WTC11 (cell line): ENCODE data around the gene TTYH1. TPM values are rescaled to one million over a fixed set of nuclear protein-coding genes. Genes with fewer than 3 reads are reported as not detected.

ENCODE experiments used
- ATAC-seq: fragments of 200-7000 bp; cut with Tn5 transposase; 2 replicates; pipeline ENCODE4 v1.10.0; 2021; ENCODE audit warnings: mild to moderate bottlenecking, moderate library complexity
- CTCF ChIA-PET: fragments of 300-600 bp; sonication (Branson Sonifier 250); formaldehyde crosslinking; loops from one replicate; lab custom pipeline; 2021; ENCODE audit warnings: antibody characterized with exemption; lab: Charles Lee
- POLR2A ChIA-PET: fragments of 350-600 bp; sonication (Branson Sonifier 250); formaldehyde crosslinking; loops from one replicate; lab custom pipeline; 2021; ENCODE audit warnings: antibody characterized with exemption; lab: Charles Lee
- DNase-seq: peaks from one replicate; pipeline ENCODE4 v3.0.0; 2021; ENCODE audit warnings: low spot score
- H3K27ac Mint-ChIP-seq: 2 replicates; pipeline ENCODE4 v1.8.0; 2021; ENCODE audit warnings: mixed read lengths
- H3K27me3 Mint-ChIP-seq: 2 replicates; pipeline ENCODE4 v1.8.0; 2021; ENCODE audit warnings: low read depth, mild to moderate bottlenecking, moderate library complexity, mixed read lengths
- H3K36me3 Mint-ChIP-seq: 2 replicates; pipeline ENCODE4 v1.8.0; 2021; ENCODE audit warnings: mixed read lengths
- H3K4me1 Mint-ChIP-seq: 2 replicates; pipeline ENCODE4 v1.8.0; 2022; ENCODE audit warnings: mixed read lengths
- H3K4me3 Mint-ChIP-seq: 2 replicates; pipeline ENCODE4 v1.8.0; 2021; ENCODE audit warnings: mild to moderate bottlenecking, moderate library complexity, mixed read lengths
- H3K9me3 Mint-ChIP-seq: 2 replicates; pipeline ENCODE4 v1.8.0; 2021; ENCODE audit warnings: mixed read lengths
- AFF4 ChIP-seq: sonication (generic); formaldehyde crosslinking; IDR thresholded peaks from 2 replicates; pipeline ENCODE4 v1.8.1; 2023; ENCODE audit warnings: mild to moderate bottlenecking, missing genetic modification reagents, borderline replicate concordance
- CBFB ChIP-seq: sonication (generic); formaldehyde crosslinking; IDR thresholded peaks from 2 replicates; pipeline ENCODE4 v1.8.1; 2022; ENCODE audit warnings: mild to moderate bottlenecking, low read depth, missing genetic modification reagents
- CREB1 ChIP-seq: sonication (generic); formaldehyde crosslinking; IDR thresholded peaks from 2 replicates; pipeline ENCODE4 v1.8.0; 2023; ENCODE audit warnings: mild to moderate bottlenecking, missing genetic modification reagents
- E2F5 ChIP-seq: sonication (generic); formaldehyde crosslinking; IDR thresholded peaks from 2 replicates; pipeline ENCODE4 v1.8.1; 2022; ENCODE audit warnings: mild to moderate bottlenecking, moderate library complexity, missing genetic modification reagents
- ELF4 ChIP-seq: sonication (generic); formaldehyde crosslinking; IDR thresholded peaks from 2 replicates; pipeline ENCODE4 v1.8.1; 2022; ENCODE audit warnings: low read depth, mild to moderate bottlenecking, moderate library complexity, missing genetic modification reagents
- EMX1 ChIP-seq: fragments of 250-450 bp; sonication (Bioruptor Pico); IDR thresholded peaks from 2 replicates; pipeline ENCODE4 v1.8.0; 2021; ENCODE audit warnings: mild to moderate bottlenecking
- ERG ChIP-seq: fragments of 250-450 bp; sonication (Bioruptor Pico); IDR thresholded peaks from 2 replicates; pipeline ENCODE4 v1.8.0; 2021; ENCODE audit warnings: mild to moderate bottlenecking
- GABPB1 ChIP-seq: sonication (generic); formaldehyde crosslinking; IDR thresholded peaks from 2 replicates; pipeline ENCODE4 v1.8.1; 2023; ENCODE audit warnings: mild to moderate bottlenecking, missing genetic modification reagents
- HMGA2 ChIP-seq: fragments of 250-450 bp; sonication (Bioruptor Pico); IDR thresholded peaks from 2 replicates; pipeline ENCODE4 v1.4.0; 2021; ENCODE audit warnings: mild to moderate bottlenecking, moderate library complexity
- HMGXB4 ChIP-seq: sonication (generic); formaldehyde crosslinking; IDR thresholded peaks from 2 replicates; pipeline ENCODE4 v1.8.1; 2023; ENCODE audit warnings: mild to moderate bottlenecking, moderate library complexity, missing genetic modification reagents
- JAZF1 ChIP-seq: fragments of 250-450 bp; sonication (Bioruptor Pico); IDR thresholded peaks from 2 replicates; pipeline ENCODE4 v1.9.0; 2021; ENCODE audit warnings: moderate library complexity, mild to moderate bottlenecking, inconsistent platforms
- MYBL2 ChIP-seq: sonication (generic); formaldehyde crosslinking; IDR thresholded peaks from 2 replicates; pipeline ENCODE4 v1.8.1; 2023; ENCODE audit warnings: mild to moderate bottlenecking, moderate library complexity, missing genetic modification reagents
- NFATC4 ChIP-seq: fragments of 250-450 bp; sonication (Bioruptor Pico); IDR thresholded peaks from 2 replicates; pipeline ENCODE4 v1.9.0; 2021; ENCODE audit warnings: mild to moderate bottlenecking
- NR3C1 ChIP-seq: sonication (generic); formaldehyde crosslinking; conservative IDR thresholded peaks from 2 replicates; pipeline ENCODE4 v1.8.1; 2023; ENCODE audit warnings: low read depth, mild to moderate bottlenecking, missing genetic modification reagents
- SMAD3 ChIP-seq: sonication (generic); formaldehyde crosslinking; IDR thresholded peaks from 2 replicates; pipeline ENCODE4 v1.8.0; 2022; ENCODE audit warnings: missing genetic modification reagents, mild to moderate bottlenecking, borderline replicate concordance
- SP1 ChIP-seq: sonication (generic); formaldehyde crosslinking; conservative IDR thresholded peaks from 2 replicates; pipeline ENCODE4 v1.8.1; 2022; ENCODE audit warnings: missing genetic modification reagents
- TCF7 ChIP-seq: sonication (generic); formaldehyde crosslinking; IDR thresholded peaks from 2 replicates; pipeline ENCODE4 v1.8.0; 2022; ENCODE audit warnings: mild to moderate bottlenecking, low read depth, missing genetic modification reagents, moderate library complexity
- TP53 ChIP-seq: sonication (generic); formaldehyde crosslinking; IDR thresholded peaks from 2 replicates; pipeline ENCODE4 v1.8.1; 2023; ENCODE audit warnings: mild to moderate bottlenecking, missing genetic modification reagents
- ZBTB21 ChIP-seq: sonication (generic); formaldehyde crosslinking; IDR thresholded peaks from 2 replicates; pipeline ENCODE4 v1.8.1; 2023; ENCODE audit warnings: mild to moderate bottlenecking, missing genetic modification reagents, borderline replicate concordance
- ZNF138 ChIP-seq: sonication (generic); formaldehyde crosslinking; conservative IDR thresholded peaks from 2 replicates; pipeline ENCODE4 v1.8.1; 2022; ENCODE audit warnings: mild to moderate bottlenecking, moderate library complexity, missing genetic modification reagents
- ZNF219 ChIP-seq: sonication (generic); formaldehyde crosslinking; IDR thresholded peaks from 2 replicates; pipeline ENCODE4 v1.8.0; 2023; ENCODE audit warnings: missing genetic modification reagents, mild to moderate bottlenecking, borderline replicate concordance
- ZNF232 ChIP-seq: sonication (generic); formaldehyde crosslinking; IDR thresholded peaks from 2 replicates; pipeline ENCODE4 v1.8.0; 2022; ENCODE audit warnings: mild to moderate bottlenecking, missing genetic modification reagents
- ZNF416 ChIP-seq: fragments of 250-450 bp; sonication (Bioruptor Pico); IDR thresholded peaks from 2 replicates; pipeline ENCODE4 v1.9.0; 2021; ENCODE audit warnings: mild to moderate bottlenecking, inconsistent platforms
- ZSCAN18 ChIP-seq: fragments of 250-450 bp; sonication (Bioruptor Pico); IDR thresholded peaks from 2 replicates; pipeline ENCODE4 v2.1.2; 2022; ENCODE audit warnings: mild to moderate bottlenecking, moderate library complexity
- total RNA-seq: library from RNA; stranded (reverse); gene quantifications from 3 replicates; pipeline ENCODE4 v1.2.3, GENCODE V29; 2021

The TTYH1 gene
- total RNA-seq, 1 experiment from 2014 or later, result 37.1 TPM

GRCh38 chr19:54448040-54448773 is 32.9 kb downstream of the TTYH1 start:
- DNase-seq, result peak; percentile 46
- H3K27ac Mint-ChIP-seq, result peak overlapping the region; percentile 99
- POLR2A ChIA-PET, result interaction anchor here (0.6 to 2.4 kb wide), 7 partner anchors 8 to 28 kb away, joined by 3 to 8 read pairs (median 4); partner anchors contain the start of gene LENG9
- peaks cover 25% of the 10 kb centered on the region for H3K4me1 Mint-ChIP-seq
- no peak for TF ChIP-seq SMAD3 (CRISPR knock-in tag)
- TF ChIP-seq TCF7 (CRISPR knock-in tag), result no peak
- TF ChIP-seq E2F5, result no peak
- TF ChIP-seq ELF4 (CRISPR knock-in tag), result no peak
- TF ChIP-seq HMGA2, result no peak
- no peak for TF ChIP-seq CREB1 (CRISPR knock-in tag)
- no peak for TF ChIP-seq SP1
- TF ChIP-seq TP53 (CRISPR knock-in tag), result no peak
- TF ChIP-seq ERG, result no peak
- TF ChIP-seq, all 79 proteins: peak for 0
- peaks cover 2% of the 10 kb centered on the region; the same call in 1 of the 2 replicates for H3K27me3 Mint-ChIP-seq
- CTCF ChIA-PET, result interaction anchor here (0.6 to 2.5 kb wide), 11 partner anchors 9 to 410 kb away, joined by 3 to 30 read pairs (median 5); partner anchors contain the start of genes LENG9, TMC4 and TTYH1
- H3K9me3 Mint-ChIP-seq, result no peaks in the 10 kb centered on the region
- peak overlapping the region; percentile 99 for H3K4me3 Mint-ChIP-seq
- peak; percentile 36 for ATAC-seq
- H3K36me3 Mint-ChIP-seq, result peaks cover 37% of the 10 kb centered on the region

- ATAC-seq, result peak; percentile 95
- DNase-seq, result peak; percentile 92
- Mint-ChIP-seq H3K36me3 (peaks cover 43% of the 10 kb centered on the region), H3K27me3 (peaks cover 2% of the 10 kb centered on the region; the same call in 1 of the 2 replicates), H3K27ac (peak within 1 kb of the TSS; percentile 99), H3K9me3 (no peaks in the 10 kb centered on the region), H3K4me3 (peak within 1 kb of the TSS; percentile 99), H3K4me1 (peaks cover 25% of the 10 kb centered on the region)
- CTCF ChIA-PET, result interaction anchor here (0.6 to 2.5 kb wide), 10 partner anchors 10 to 276 kb away, joined by 3 to 30 read pairs (median 4); partner anchors contain the start of genes LENG9, TMC4 and TTYH1
- POLR2A ChIA-PET, result interaction anchor here (0.6 to 2.4 kb wide), 7 partner anchors 9 to 29 kb away, joined by 3 to 8 read pairs (median 4); partner anchors contain the start of gene LENG9
- 0 out of 2 replicates have a peak, but pooled peaks have one; percentile 86 for TF ChIP-seq ZNF232 (CRISPR knock-in tag)
- no peak for TF ChIP-seq NR3C1
- no peak for TF ChIP-seq ZSCAN18 (CRISPR knock-in tag)
- TF ChIP-seq NFATC4 (CRISPR knock-in tag), result no peak
- no peak for TF ChIP-seq JAZF1 (CRISPR knock-in tag)
- no peak; the same call in 1 of the 2 replicates for TF ChIP-seq ZBTB21 (CRISPR knock-in tag)
- no peak for TF ChIP-seq AFF4 (CRISPR knock-in tag)
- TF ChIP-seq ZNF416 (CRISPR knock-in tag), result 0 out of 2 replicates have a peak, but pooled peaks have one; percentile 0
- TF ChIP-seq MYBL2, result 0 out of 2 replicates have a peak, but pooled peaks have one; percentile 62
- TF ChIP-seq HMGXB4, result 0 out of 2 replicates have a peak, but pooled peaks have one; percentile 33
- TF ChIP-seq ZNF138 (CRISPR knock-in tag), result no peak
- no peak for TF ChIP-seq EMX1
- TF ChIP-seq ZNF219 (CRISPR knock-in tag), result no peak; the same call in 1 of the 2 replicates
- peak; percentile 65; the same call in 1 of the 2 replicates for TF ChIP-seq TCF7 (CRISPR knock-in tag)
- no peak for TF ChIP-seq CBFB
- peak; percentile 65 for TF ChIP-seq GABPB1 (CRISPR knock-in tag)
Measured at GRCh38 chr19:54448774-54449700, 33.8 kb downstream of the TTYH1 start, which contains the start of gene LENG8. Gene LENG8 (plus strand): TSS chr19:54449199. CDS start chr19:54451345, 2,146 bp downstream.
